SK-N-SH treated with all-trans-retinoic acid at 6 μM for 48 hours (cell line): Measurements from ENCODE around the gene HSD11B2.

Experiments used
- ATAC-seq: fragments of 200-7000 bp; cut with Tn5 transposase; 3 replicates; pipeline ENCODE4 v1.9.1; 2020; ENCODE audit warnings: mild to moderate bottlenecking, moderate library complexity
- ARNTL ChIP-seq: fragments of 450-650 bp; formaldehyde crosslinking; IDR thresholded peaks from 2 replicates; pipeline ENCODE4 v1.5.0; 2020; ENCODE audit warnings: low read depth, mild to moderate bottlenecking, moderate library complexity, borderline replicate concordance
- BACH2 ChIP-seq: fragments of 250-450 bp; sonication (Bioruptor Pico); IDR thresholded peaks from 2 replicates; pipeline ENCODE4 v1.9.0; 2021; ENCODE audit warnings: mild to moderate bottlenecking, borderline replicate concordance
- CREB5 ChIP-seq: fragments of 250-450 bp; sonication (Bioruptor Pico); IDR thresholded peaks from 2 replicates; pipeline ENCODE4 v1.5.1; 2020; ENCODE audit warnings: low read depth, mild to moderate bottlenecking, moderate library complexity
- CSDC2 ChIP-seq: fragments of 250-450 bp; sonication (Bioruptor Pico); IDR thresholded peaks from 2 replicates; pipeline ENCODE4 v1.5.0; 2020; ENCODE audit warnings: mild to moderate bottlenecking, moderate library complexity
- ESRRG ChIP-seq: fragments of 250-450 bp; sonication (Bioruptor Pico); IDR thresholded peaks from 2 replicates; pipeline ENCODE4 v1.6.1; 2021; ENCODE audit warnings: mild to moderate bottlenecking
- GLIS3 ChIP-seq: fragments of 250-450 bp; sonication (Bioruptor Pico); IDR thresholded peaks from 2 replicates; pipeline ENCODE4 v1.5.0; 2020; ENCODE audit warnings: mild to moderate bottlenecking, moderate library complexity
- ISL1 ChIP-seq: fragments of 250-450 bp; sonication (Bioruptor Pico); IDR thresholded peaks from 2 replicates; pipeline ENCODE4 v2.1.2; 2022; ENCODE audit warnings: mild to moderate bottlenecking, moderate library complexity
- OSR1 ChIP-seq: fragments of 250-450 bp; sonication (Bioruptor Pico); IDR thresholded peaks from 2 replicates; pipeline ENCODE4 v1.8.0; 2022; ENCODE audit warnings: moderate library complexity, mild to moderate bottlenecking, inconsistent platforms
- PATZ1 ChIP-seq: fragments of 250-450 bp; sonication (Bioruptor Pico); IDR thresholded peaks from 2 replicates; pipeline ENCODE4 v1.8.0; 2020; ENCODE audit warnings: mild to moderate bottlenecking, moderate library complexity, borderline replicate concordance
- POU6F1 ChIP-seq: fragments of 250-450 bp; sonication (Bioruptor Pico); IDR thresholded peaks from 2 replicates; pipeline ENCODE4 v1.8.0; 2021; ENCODE audit warnings: low read depth, mild to moderate bottlenecking, moderate library complexity, borderline replicate concordance
- PPARA ChIP-seq: fragments of 250-450 bp; sonication (Bioruptor Pico); IDR thresholded peaks from 2 replicates; pipeline ENCODE4 v1.5.0; 2020; ENCODE audit warnings: mild to moderate bottlenecking, borderline replicate concordance
- RARB ChIP-seq: fragments of 250-450 bp; sonication (Bioruptor Pico); IDR thresholded peaks from 2 replicates; pipeline ENCODE4 v1.8.0; 2021; ENCODE audit warnings: mild to moderate bottlenecking, moderate library complexity
- SNAI2 ChIP-seq: fragments of 250-450 bp; sonication (Bioruptor Pico); IDR thresholded peaks from 2 replicates; pipeline ENCODE4 v1.5.0; 2020; ENCODE audit warnings: mild to moderate bottlenecking, moderate library complexity
- TCF4 ChIP-seq: fragments of 250-450 bp; sonication (Bioruptor Pico); IDR thresholded peaks from 2 replicates; pipeline ENCODE4 v1.8.0; 2021; ENCODE audit warnings: mild to moderate bottlenecking, moderate library complexity, borderline replicate concordance
- TSHZ2 ChIP-seq: fragments of 250-450 bp; sonication (Bioruptor Pico); IDR thresholded peaks from 2 replicates; pipeline ENCODE4 v1.5.0; 2020; ENCODE audit warnings: mild to moderate bottlenecking, moderate library complexity
- ZC3H10 ChIP-seq: fragments of 250-450 bp; sonication (Bioruptor Pico); IDR thresholded peaks from 2 replicates; pipeline ENCODE4 v1.5.1; 2021; ENCODE audit warnings: mild to moderate bottlenecking, moderate library complexity
- ZFP3 ChIP-seq: fragments of 250-450 bp; sonication (Bioruptor Pico); IDR thresholded peaks from 2 replicates; pipeline ENCODE4 v1.5.0; 2020; ENCODE audit warnings: mild to moderate bottlenecking, moderate library complexity
- ZFP30 ChIP-seq: fragments of 450-650 bp; formaldehyde crosslinking; IDR thresholded peaks from 2 replicates; pipeline ENCODE4 v1.5.0; 2022; ENCODE audit warnings: mild to moderate bottlenecking, moderate library complexity
- ZNF565 ChIP-seq: fragments of 450-650 bp; formaldehyde crosslinking; conservative IDR thresholded peaks from 2 replicates; pipeline ENCODE4 v1.5.0; 2020; ENCODE audit warnings: low read depth, mild to moderate bottlenecking, moderate library complexity
- ZNF70 ChIP-seq: fragments of 450-650 bp; formaldehyde crosslinking; IDR thresholded peaks from 2 replicates; pipeline ENCODE4 v1.5.0; 2020; ENCODE audit warnings: mild to moderate bottlenecking, moderate library complexity
- ZNF8 ChIP-seq: fragments of 450-650 bp; formaldehyde crosslinking; IDR thresholded peaks from 2 replicates; pipeline ENCODE4 v1.5.0; 2020; ENCODE audit warnings: mild to moderate bottlenecking, moderate library complexity

HSD11B2 gene

GRCh38 chr16:67445441-67445912, 14.6 kb downstream of the HSD11B2 start:
- ATAC-seq = peak; percentile 11
- TF ChIP-seq BACH2 (CRISPR knock-in tag) = no peak
- TF ChIP-seq PPARA = no peak
- no peak for TF ChIP-seq ZFP30
- TF ChIP-seq SNAI2 = no peak
- no peak for TF ChIP-seq POU6F1 (CRISPR knock-in tag)
- TF ChIP-seq ZC3H10 (CRISPR knock-in tag) = no peak
- no peak for TF ChIP-seq ZNF70 (CRISPR knock-in tag)
- TF ChIP-seq ZFP3 (CRISPR knock-in tag) = no peak
- TF ChIP-seq ZNF8 (CRISPR knock-in tag) = no peak
- no peak for TF ChIP-seq ISL1 (CRISPR knock-in tag)
- TF ChIP-seq ARNTL (CRISPR knock-in tag) = no peak
- TF ChIP-seq CREB5 (CRISPR knock-in tag) = no peak
- no peak for TF ChIP-seq ESRRG (CRISPR knock-in tag)

- TF ChIP-seq ARNTL (CRISPR knock-in tag) (no peak), PPARA (no peak), ZNF565 (CRISPR knock-in tag) (no peak), ZNF8 (CRISPR knock-in tag) (no peak), CREB5 (CRISPR knock-in tag) (no peak), BACH2 (CRISPR knock-in tag) (no peak)
- TF ChIP-seq, all 23 proteins: peak for 0
- ATAC-seq = peak; percentile 31
Measured at GRCh38 chr16:67445913-67446907, 15.3 kb downstream of the HSD11B2 start.

- ATAC-seq = no peak
- no peak for TF ChIP-seq OSR1 (CRISPR knock-in tag)
- no peak for TF ChIP-seq ISL1 (CRISPR knock-in tag)
- no peak for TF ChIP-seq GLIS3 (CRISPR knock-in tag)
- TF ChIP-seq TSHZ2 (CRISPR knock-in tag) = no peak
- no peak for TF ChIP-seq PPARA
- no peak for TF ChIP-seq POU6F1 (CRISPR knock-in tag)
- no peak for TF ChIP-seq PATZ1
- TF ChIP-seq BACH2 (CRISPR knock-in tag) = no peak
- TF ChIP-seq CREB5 (CRISPR knock-in tag) = no peak
- no peak for TF ChIP-seq ARNTL (CRISPR knock-in tag)
- no peak for TF ChIP-seq TCF4 (CRISPR knock-in tag)
- no peak for TF ChIP-seq CSDC2
- TF ChIP-seq RARB (CRISPR knock-in tag) = no peak
- TF ChIP-seq SNAI2 = no peak
- no peak for TF ChIP-seq ESRRG (CRISPR knock-in tag)
- no peak for TF ChIP-seq ZFP30
- no peak for TF ChIP-seq ZNF8 (CRISPR knock-in tag)
Measured at GRCh38 chr16:67446968-67447507, 16.1 kb downstream of the HSD11B2 start.
